LNCAP (cell line): ENCODE data around the gene GALNT3.

ENCODE experiments used
- TF ChIP-seq, protein P1 (sequence below): fragments of 450-650 bp; IDR thresholded peaks from 2 replicates; pipeline ENCODE4 v1.5.1; 2017; ENCODE audit warnings: mild to moderate bottlenecking

Gene GALNT3

DNA sequence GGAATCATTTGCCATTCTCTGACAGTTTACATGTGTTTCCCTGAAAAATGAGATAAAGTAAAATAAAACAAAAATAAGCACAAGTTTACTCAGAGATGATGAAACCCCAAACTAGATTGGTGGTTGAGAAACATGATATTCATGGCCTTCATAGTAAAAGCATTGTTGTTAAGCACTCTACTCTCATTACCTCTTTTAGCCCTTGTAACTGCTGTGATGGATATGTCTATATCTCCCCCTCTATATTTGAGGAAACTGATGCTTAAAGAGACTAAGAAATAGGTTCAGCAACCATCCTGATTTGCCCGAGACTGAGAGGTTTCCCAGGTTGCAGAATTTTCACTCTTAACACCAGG lies 33.9 kb upstream of the GALNT3 start:
- TF ChIP-seq, protein P1, sequence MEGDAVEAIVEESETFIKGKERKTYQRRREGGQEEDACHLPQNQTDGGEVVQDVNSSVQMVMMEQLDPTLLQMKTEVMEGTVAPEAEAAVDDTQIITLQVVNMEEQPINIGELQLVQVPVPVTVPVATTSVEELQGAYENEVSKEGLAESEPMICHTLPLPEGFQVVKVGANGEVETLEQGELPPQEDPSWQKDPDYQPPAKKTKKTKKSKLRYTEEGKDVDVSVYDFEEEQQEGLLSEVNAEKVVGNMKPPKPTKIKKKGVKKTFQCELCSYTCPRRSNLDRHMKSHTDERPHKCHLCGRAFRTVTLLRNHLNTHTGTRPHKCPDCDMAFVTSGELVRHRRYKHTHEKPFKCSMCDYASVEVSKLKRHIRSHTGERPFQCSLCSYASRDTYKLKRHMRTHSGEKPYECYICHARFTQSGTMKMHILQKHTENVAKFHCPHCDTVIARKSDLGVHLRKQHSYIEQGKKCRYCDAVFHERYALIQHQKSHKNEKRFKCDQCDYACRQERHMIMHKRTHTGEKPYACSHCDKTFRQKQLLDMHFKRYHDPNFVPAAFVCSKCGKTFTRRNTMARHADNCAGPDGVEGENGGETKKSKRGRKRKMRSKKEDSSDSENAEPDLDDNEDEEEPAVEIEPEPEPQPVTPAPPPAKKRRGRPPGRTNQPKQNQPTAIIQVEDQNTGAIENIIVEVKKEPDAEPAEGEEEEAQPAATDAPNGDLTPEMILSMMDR = no peak

- TF ChIP-seq, protein P1 = no peak
Measured at GRCh38 chr2:165827016-165827920, 33.2 kb upstream of the GALNT3 start.

DNA sequence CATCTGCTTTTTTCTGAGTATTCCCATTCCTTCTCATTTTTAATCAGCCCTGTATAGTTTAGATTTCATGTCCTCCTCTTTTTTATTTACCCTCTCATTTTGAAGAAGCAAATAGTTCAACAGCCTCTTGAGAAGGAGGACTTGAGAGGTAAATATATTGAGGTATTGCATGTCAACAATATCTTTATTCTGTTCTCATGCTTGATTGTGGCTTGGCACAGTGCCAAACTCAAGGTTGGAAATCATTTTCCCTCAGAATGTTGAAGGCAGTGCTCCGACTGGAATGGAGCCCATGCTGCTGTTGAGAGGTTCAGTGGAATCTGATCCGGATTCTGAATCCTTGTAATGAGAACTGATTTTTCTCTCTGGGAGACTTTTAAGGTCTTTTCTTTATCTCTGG lies 31.0 kb upstream of the GALNT3 start:
- TF ChIP-seq, protein P1 = no peak

GRCh38 chr2:165820296-165820695 lies 26.2 kb upstream of the GALNT3 start:
- TF ChIP-seq, protein P1 = no peak

DNA sequence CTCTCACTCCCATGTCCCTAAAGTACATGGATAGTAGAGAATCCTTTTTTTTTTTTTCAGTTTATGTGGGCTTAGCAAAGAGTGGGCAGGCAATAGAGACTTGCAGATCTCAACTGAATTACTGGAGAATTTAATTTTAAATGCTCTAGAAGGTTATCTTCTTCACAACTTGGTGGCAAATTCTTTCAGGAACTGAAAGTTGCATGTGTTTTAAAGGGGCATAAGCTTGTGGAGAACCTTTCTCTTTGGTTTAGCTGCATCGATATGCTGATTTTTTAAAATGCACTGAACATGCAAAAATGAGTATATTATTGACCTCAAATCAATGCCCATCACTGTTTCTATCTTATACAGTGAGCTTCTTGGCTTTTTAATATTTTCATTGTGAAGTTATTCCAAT lies 24.9 kb upstream of the GALNT3 start:
- TF ChIP-seq, protein P1 = no peak

DNA sequence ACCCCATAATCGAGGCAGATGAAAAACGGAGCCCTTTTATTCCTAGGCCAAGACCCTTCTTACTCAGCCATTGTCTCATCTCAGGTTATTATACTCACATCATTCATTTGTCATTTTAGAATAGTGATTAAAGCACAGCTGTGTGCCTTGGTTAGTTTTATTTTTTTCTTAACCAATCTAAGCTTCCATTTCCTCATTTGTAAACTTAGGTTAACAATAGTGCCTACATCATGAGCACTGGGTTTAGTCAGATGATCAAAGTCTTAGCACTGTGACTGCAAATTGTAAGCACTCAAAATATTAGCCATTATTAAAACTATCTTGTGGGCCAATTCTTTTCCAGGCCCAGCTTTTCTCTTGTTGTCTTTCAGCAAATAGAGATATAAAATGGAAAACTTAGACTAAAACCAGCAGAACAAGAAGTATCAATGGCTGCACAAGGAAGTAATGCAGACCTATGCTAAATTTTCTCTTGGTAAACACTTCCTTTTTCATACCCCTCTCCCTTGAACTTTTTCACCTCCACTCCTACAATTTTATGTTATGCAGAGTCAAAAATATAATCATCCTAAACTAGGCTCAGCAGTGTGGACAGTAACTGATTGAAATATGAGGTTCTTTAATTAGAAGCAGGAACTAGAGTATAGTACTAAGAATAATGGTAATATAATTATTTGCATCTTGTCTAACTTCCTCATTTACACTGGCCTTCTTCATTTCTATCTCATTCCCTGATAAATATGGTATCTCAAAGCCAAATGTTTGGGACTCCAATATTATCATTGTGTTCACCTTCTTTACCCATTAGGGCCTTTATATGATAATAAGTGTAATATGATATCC lies 21.5 kb upstream of the GALNT3 start:
- TF ChIP-seq, protein P1 = no peak

DNA sequence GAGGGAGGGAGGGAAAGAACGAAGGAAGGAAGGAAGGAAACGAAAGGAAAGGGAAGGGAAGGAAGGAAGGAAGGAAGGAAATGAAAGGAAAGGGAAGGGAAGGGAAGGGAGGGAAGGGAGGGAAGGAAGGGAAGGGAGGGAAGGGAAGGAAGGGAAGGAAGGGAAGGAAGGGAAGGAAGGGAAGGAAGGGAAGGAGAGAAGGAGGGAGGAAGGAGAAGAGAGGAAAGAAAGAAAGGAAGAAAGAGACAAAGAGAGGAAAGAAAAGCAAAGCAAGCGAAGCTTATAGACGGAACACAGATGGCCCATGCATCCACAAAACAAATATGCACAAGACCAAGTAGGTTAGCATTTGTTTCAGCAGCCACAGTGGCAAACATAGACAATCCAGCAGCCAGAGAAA lies 20.4 kb upstream of the GALNT3 start:
- TF ChIP-seq, protein P1 = no peak
